ENCODE results near the gene NREP. TPM values are rescaled to one million over a fixed set of nuclear protein-coding genes. Genes with fewer than 3 reads are reported as not detected.

NREP gene
- total and polyA plus RNA-seq, 10 of the 15 experiments (the other 5 are each of a cell fraction or from before 2014, with no cell fraction given) = 20.6 to 117 (median 32.2) TPM

DNA sequence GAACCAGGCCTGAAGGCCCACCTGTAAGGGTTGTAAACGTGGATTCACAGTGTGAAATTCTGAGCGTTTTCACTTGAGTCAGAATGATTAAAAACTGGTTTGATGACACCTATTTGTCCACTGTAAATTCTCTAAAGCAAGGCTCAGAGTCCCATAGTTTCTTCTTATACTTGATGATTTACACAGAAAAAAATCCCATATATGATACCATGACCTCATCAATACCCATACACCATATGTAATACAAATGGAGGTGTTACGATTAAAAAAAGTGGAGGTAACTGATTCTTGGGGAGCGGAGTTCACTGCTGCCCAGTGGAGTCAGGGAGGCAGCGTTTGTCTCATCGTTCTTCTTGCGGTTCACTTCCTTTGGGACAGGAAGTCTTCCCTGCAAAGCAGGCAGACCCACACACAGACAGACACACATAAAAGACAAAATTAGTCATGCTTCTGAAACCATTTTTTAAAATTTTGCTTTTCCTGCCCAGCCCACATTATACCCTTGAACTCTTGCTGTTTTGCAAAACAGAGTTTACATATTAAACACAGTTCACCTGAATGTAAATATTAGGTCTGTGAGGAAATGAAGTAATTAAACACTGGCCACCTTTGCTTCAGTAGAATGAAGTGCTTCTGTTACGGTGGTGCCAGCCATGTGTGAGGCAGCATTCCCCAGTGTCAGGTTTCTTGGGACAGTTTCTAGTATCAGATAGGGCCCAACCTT is 26.2 kb downstream of the NREP start:
- TF ChIP-seq JUND (IDR thresholded peaks at IDR 0.05; ENCODE audit: low read depth, low read length) = no peak
- no peak for TF ChIP-seq ZNF274 (IDR thresholded peaks at IDR 0.05; ENCODE audit: insufficient read depth, insufficient read length)
- TF ChIP-seq ATF7 (IDR thresholded peaks at IDR 0.05; ENCODE audit: low read depth) = no peak
- TF ChIP-seq FOXM1 (IDR thresholded peaks at IDR 0.05; ENCODE audit: low read depth, low read length) = no peak
- TF ChIP-seq ZBED1 (IDR thresholded peaks at IDR 0.05; ENCODE audit: borderline replicate concordance) = no peak
- TF ChIP-seq ESRRA (IDR thresholded peaks at IDR 0.05; ENCODE audit: low read length) = no peak
- no peak for TF ChIP-seq ZNF217 (IDR thresholded peaks at IDR 0.05)
- no peak for TF ChIP-seq CUX1 (IDR thresholded peaks at IDR 0.05; ENCODE audit: insufficient replicate concordance, low read depth, low read length)
- TF ChIP-seq RAD51 (IDR thresholded peaks at IDR 0.05) = no peak
- TF ChIP-seq MAX (IDR thresholded peaks at IDR 0.05; ENCODE audit: low read depth, low read length) = no peak
- TF ChIP-seq RELB (IDR thresholded peaks at IDR 0.05; ENCODE audit: low read depth) = no peak
- no peak for TF ChIP-seq POLR2AphosphoS2 (IDR thresholded peaks at IDR 0.05; ENCODE audit: low read depth, low read length)
- TF ChIP-seq SUZ12 (IDR thresholded peaks at IDR 0.05; ENCODE audit: unreplicated experiment) = no peak
- TF ChIP-seq USF1 (IDR thresholded peaks at IDR 0.05; ENCODE audit: borderline replicate concordance, extremely low read length, insufficient read depth, low read depth, low read length) = no peak
- ChIA-PET POLR2A (no interaction called here), CTCF (no interaction called here), SMC1A (ENCODE audit: uncharacterized antibody, unreplicated experiment) (interaction anchor here (0.5 kb wide), 1 partner anchor 519 kb away, joined by 3 read pairs; no protein-coding TSS in a partner anchor), RAD21 (ENCODE audit: unreplicated experiment) (no interaction called here)
- ATAC-seq (no peak), FAIRE-seq (no peak), DNase-seq (ENCODE audit: low read depth, low spot score) (no peak)
- Histone ChIP-seq H3K4me2 (ENCODE audit: control insufficient read depth, insufficient read depth) (no peak overlapping the region), H3K27ac (ENCODE audit: control insufficient read depth, insufficient read depth) (no peak overlapping the region), H3K9ac (ENCODE audit: control insufficient read depth, insufficient read depth, low read length) (no peak overlapping the region), H3K4me1 (ENCODE audit: control insufficient read depth, insufficient read depth, low read length) (no peaks in the 10 kb centered on the region), H3K79me2 (ENCODE audit: control insufficient read depth, insufficient read depth, low read length) (no peaks in the 10 kb centered on the region), H3K4me3 (no peak overlapping the region), H3K9me3 (replicated peaks; ENCODE audit: control insufficient read depth, insufficient read depth, low read length) (no peaks in the 10 kb centered on the region), H4K20me1 (ENCODE audit: control insufficient read depth, insufficient read depth) (no peaks in the 10 kb centered on the region), H3K36me3 (ENCODE audit: control insufficient read depth in 2 of 2, insufficient read depth in 2 of 2, low read length in 1 of 2) (peaks cover 3 to 5% of the 10 kb centered on the region in 2 experiments; a peak in 3 of 4 replicates), H3K27me3 (replicated peaks in 1 of 2; ENCODE audit: control insufficient read depth in 2 of 2, insufficient read depth in 2 of 2, low read length in 1 of 2) (no peaks in the 10 kb centered on the region), H2AFZ (ENCODE audit: control insufficient read depth, low read depth, low read length) (no peak overlapping the region)
- BruUV-seq (replicated peaks) = no TSS peak
- 83% methylated on average over 8 of the region's 8 CpGs for WGBS (ENCODE audit: insufficient coverage, insufficient replicate concordance, low lambda C conversion rate, missing lambda C conversion rate)
- in situ Hi-C loops (cut with MboI) (no loop called here), intact Hi-C loops (cut with micrococcal nuclease; ENCODE audit: unreplicated experiment) (no loop called here)

All from GM12878 (cell line).